T47D (cell line): Measurements from ENCODE around the gene SLC7A6.
"Not testable (repeated sequence)": the region's sequence is repeated elsewhere in the genome, so short reads cannot be mapped to it uniquely, and the experiment has no call there.

Source experiments
- DNase-seq, 2 experiments: peaks; one replicate each; pipeline versions ENCODE4 v3.0.0 to v3.0.0-alpha.2; 2011 to 2012; ENCODE audit warnings: low read depth in 1 of 2, low spot score in 1 of 2
- JUND ChIP-seq: IDR thresholded peaks from 2 replicates; pipeline ENCODE4 v1.6.1; 2012; ENCODE audit warnings: low read depth
- in situ Hi-C: cut with HindIII; loops from 2 replicates; pipeline ENCODE4 v1.10.0; 2016; ENCODE audit warnings: low sequenced_read_pairs, low pct_unique_long_range_greater_than_20kb

SLC7A6 gene

GRCh38 chr16:68284847-68285246 is 20.5 kb downstream of the SLC7A6 start:
- TF ChIP-seq JUND, result no peak
- no peak for DNase-seq
- in situ Hi-C loops, result no loop called here

- in situ Hi-C loops, result no loop called here
- no peak for DNase-seq
- TF ChIP-seq JUND, result no peak
These were observed 21.4 kb downstream of the SLC7A6 start for GRCh38 chr16:68285683-68286082.

GRCh38 chr16:68286153-68287074 is 22.1 kb downstream of the SLC7A6 start:
- DNase-seq, result no peak
- in situ Hi-C loops, result no loop called here
- no peak for TF ChIP-seq JUND

- DNase-seq, result peak in 1 of 2 experiments; percentile 57
- in situ Hi-C loops, result no loop called here
- TF ChIP-seq JUND, result no peak
These were observed 23.2 kb downstream of the SLC7A6 start for GRCh38 chr16:68287276-68288251.

GRCh38 chr16:68288252-68288650 is 23.9 kb downstream of the SLC7A6 start:
- DNase-seq, result no peak
- in situ Hi-C loops, result no loop called here
- TF ChIP-seq JUND, result no peak

GRCh38 chr16:68288796-68289195 is 24.5 kb downstream of the SLC7A6 start:
- in situ Hi-C loops, result not testable (repeated sequence)

GRCh38 chr16:68289202-68289601 is 24.9 kb downstream of the SLC7A6 start:
- in situ Hi-C loops, result no loop called here
- TF ChIP-seq JUND, result no peak
- no peak for DNase-seq

More at GRCh38 chr16:68288796-68289195, 24.5 kb downstream of the SLC7A6 start:
- not testable (repeated sequence) for DNase-seq

- in situ Hi-C loops, result no loop called here
- DNase-seq, result no peak
- no peak for TF ChIP-seq JUND
These were observed 25.4 kb downstream of the SLC7A6 start for GRCh38 chr16:68289621-68290329.

GRCh38 chr16:68290450-68290849 is 26.1 kb downstream of the SLC7A6 start:
- no peak for TF ChIP-seq JUND
- in situ Hi-C loops, result no loop called here

GRCh38 chr16:68291227-68291626 is 26.9 kb downstream of the SLC7A6 start:
- no peak for DNase-seq
- in situ Hi-C loops, result no loop called here
- TF ChIP-seq JUND, result no peak

More at GRCh38 chr16:68290450-68290849, 26.1 kb downstream of the SLC7A6 start:
- DNase-seq, result no peak

- no peak for DNase-seq
- in situ Hi-C loops, result no loop called here
- no peak for TF ChIP-seq JUND
These were observed 28.1 kb downstream of the SLC7A6 start for GRCh38 chr16:68292425-68292824.

- in situ Hi-C loops, result no loop called here
- TF ChIP-seq JUND, result no peak
These were observed 32.0 kb downstream of the SLC7A6 start for GRCh38 chr16:68296291-68296690.

GRCh38 chr16:68296693-68297092 is 32.4 kb downstream of the SLC7A6 start:
- in situ Hi-C loops, result no loop called here

More at GRCh38 chr16:68296291-68296690, 32.0 kb downstream of the SLC7A6 start:
- DNase-seq, result no peak

More at GRCh38 chr16:68296693-68297092, 32.4 kb downstream of the SLC7A6 start:
- no peak for DNase-seq
- TF ChIP-seq JUND, result no peak
